CD14-positive monocyte (primary cell): ENCODE results near the gene SYS1. TPM values are rescaled to one million over a fixed set of nuclear protein-coding genes. Genes with fewer than 3 reads are reported as not detected.

Experiments
- DNase-seq, 3 donors: peaks; one replicate each; pipeline ENCODE4 v3.0.0-alpha.2; 2011 to 2022
- H2AFZ ChIP-seq: 2 replicates; pipeline ENCODE4 v1.6.0; 2012; ENCODE audit warnings: mild to moderate bottlenecking, low read depth, low read length, inconsistent platforms; ENCODE audit not compliant: insufficient read depth, poor library complexity, severe bottlenecking
- H3K27ac ChIP-seq, 2 donors: 1 replicate in 1 of 2; 2 replicates in 1 of 2; pipeline ENCODE4 v1.5.1; 2012 to 2013; ENCODE audit warnings: low read length in 2 of 2, control low read depth in 1 of 2, inconsistent platforms in 1 of 2, low read depth in 1 of 2, mild to moderate bottlenecking in 1 of 2
- H3K27me3 ChIP-seq, 2 donors: one replicate each; pipeline versions ENCODE4 v1.6.0 to v1.6.1; 2011 to 2013; ENCODE audit warnings: low read length in 2 of 2; ENCODE audit not compliant: control insufficient read depth in 2 of 2, insufficient read depth in 2 of 2
- H3K36me3 ChIP-seq, 2 donors: replicated peaks in 1 of 2; 1 replicate in 1 of 2; 2 replicates in 1 of 2; pipeline versions ENCODE4 v1.5.1 to v1.6.1; 2012 to 2013; ENCODE audit warnings: low read length in 2 of 2, control low read depth in 1 of 2, inconsistent platforms in 1 of 2, mild to moderate bottlenecking in 1 of 2; ENCODE audit not compliant: insufficient read depth in 2 of 2, control insufficient read depth in 1 of 2
- H3K4me1 ChIP-seq, 2 donors: 1 replicate in 1 of 2; 2 replicates in 1 of 2; pipeline versions ENCODE4 v1.5.1 to v1.6.1; 2012 to 2013; ENCODE audit warnings: low read length in 2 of 2, control low read depth in 1 of 2, inconsistent platforms in 1 of 2, mild to moderate bottlenecking in 1 of 2, moderate library complexity in 1 of 2; ENCODE audit not compliant: insufficient read depth in 2 of 2, control insufficient read depth in 1 of 2
- H3K4me2 ChIP-seq: replicated peaks from 2 replicates; pipeline ENCODE3; 2012; ENCODE audit warnings: low read length, moderate library complexity, mild to moderate bottlenecking; ENCODE audit not compliant: poor library complexity, severe bottlenecking; ENCODE audit errors: extremely low read depth
- H3K4me3 ChIP-seq, 3 experiments: fragments of 200-600 bp in 1 of 3; sonication (generic) in 1 of 3; replicated peaks in 1 of 3; 1 replicate in 2 of 3; 2 replicates in 1 of 3; pipeline ENCODE4 v1.5.1; 2011 to 2013; ENCODE audit warnings: low read length in 3 of 3, mild to moderate bottlenecking in 3 of 3, control low read depth in 2 of 3, low read depth in 2 of 3, inconsistent platforms in 1 of 3, moderate library complexity in 1 of 3
- H3K79me2 ChIP-seq: 2 replicates; pipeline ENCODE4 v1.6.0; 2012; ENCODE audit warnings: mild to moderate bottlenecking, control low read depth, inconsistent platforms, low read length, moderate library complexity; ENCODE audit not compliant: insufficient read depth
- H3K9ac ChIP-seq: 2 replicates; pipeline ENCODE4 v1.6.0; 2017; ENCODE audit warnings: low read length, mild to moderate bottlenecking; ENCODE audit not compliant: insufficient read depth, poor library complexity, severe bottlenecking
- H3K9me3 ChIP-seq, 2 donors: replicated peaks in 1 of 2; 1 replicate in 1 of 2; 2 replicates in 1 of 2; pipeline versions ENCODE4 v1.5.1 to v1.6.1; 2012 to 2013; ENCODE audit warnings: low read length in 2 of 2, control low read depth in 1 of 2; ENCODE audit not compliant: control insufficient read depth in 1 of 2, insufficient read depth in 1 of 2
- H4K20me1 ChIP-seq: 2 replicates; pipeline ENCODE4 v1.6.0; 2012; ENCODE audit warnings: mild to moderate bottlenecking, low read length, control low read depth, moderate library complexity; ENCODE audit not compliant: insufficient read depth
- H3K27ac Mint-ChIP-seq, 7 donors: one replicate each; pipeline ENCODE4 v1.8.0; 2020; ENCODE audit warnings: mild to moderate bottlenecking in 7 of 7, mixed read lengths in 7 of 7, moderate library complexity in 6 of 7, inconsistent platforms in 2 of 7
- H3K27me3 Mint-ChIP-seq, 3 donors: one replicate each; pipeline ENCODE4 v1.8.0; 2021 to 2022; ENCODE audit warnings: low read depth in 3 of 3, mild to moderate bottlenecking in 3 of 3, mixed read lengths in 3 of 3, moderate library complexity in 3 of 3, inconsistent platforms in 1 of 3
- H3K36me3 Mint-ChIP-seq, 2 donors: one replicate each; pipeline ENCODE4 v1.8.0; 2020; ENCODE audit warnings: mixed read lengths in 2 of 2, inconsistent platforms in 1 of 2, mild to moderate bottlenecking in 1 of 2
- H3K4me1 Mint-ChIP-seq: one replicate; pipeline ENCODE4 v1.8.0; 2020; ENCODE audit warnings: mild to moderate bottlenecking, mixed read lengths
- H3K4me3 Mint-ChIP-seq, 2 donors: one replicate each; pipeline ENCODE4 v1.8.0; 2020; ENCODE audit warnings: mild to moderate bottlenecking in 2 of 2, mixed read lengths in 2 of 2, moderate library complexity in 1 of 2
- H3K9me3 Mint-ChIP-seq, 7 donors: one replicate each; pipeline ENCODE4 v1.8.0; 2020 to 2022; ENCODE audit warnings: mixed read lengths in 7 of 7, mild to moderate bottlenecking in 6 of 7, moderate library complexity in 6 of 7, inconsistent platforms in 2 of 7
- WGBS: methylation state at CpG from one replicate; pipeline ENCODE4 v1.1.5; 2013; ENCODE audit warnings: missing lambda C conversion rate; ENCODE audit not compliant: insufficient coverage; 5-methylcytosine and 5-hydroxymethylcytosine counted together
- intact Hi-C, 2 donors: fragments of 100-400 bp; cut with micrococcal nuclease; formaldehyde crosslinking; loops; one replicate each; pipeline versions ENCODE4 v1.15.0 to v1.15.1; 2023
- polyA plus RNA-seq, 3 donors: library from polyadenylated mRNA; depleted of rRNA in 1 of 3; unstranded in 2 of 3; stranded (reverse) in 1 of 3; fragments of 300-500 nt in 2 of 3; fragments of >200 nt in 1 of 3; fragmentation: Illumina TruSeq in 2 of 3; gene quantifications; 1 replicate in 2 of 3; 2 replicates in 1 of 3; pipeline ENCODE4 v1.2.3, GENCODE V29; 2012 to 2021
- TF ChIP-seq, protein P1 (sequence below): fragments of 200-600 bp; IDR thresholded peaks from one replicate; pipeline ENCODE4 v1.8.0; 2022; ENCODE audit warnings: antibody characterized with exemption, mild to moderate bottlenecking

SYS1 gene
- polyA plus RNA-seq, 3 donors = 16.8 to 23.1 (median 22.1) TPM

DNA sequence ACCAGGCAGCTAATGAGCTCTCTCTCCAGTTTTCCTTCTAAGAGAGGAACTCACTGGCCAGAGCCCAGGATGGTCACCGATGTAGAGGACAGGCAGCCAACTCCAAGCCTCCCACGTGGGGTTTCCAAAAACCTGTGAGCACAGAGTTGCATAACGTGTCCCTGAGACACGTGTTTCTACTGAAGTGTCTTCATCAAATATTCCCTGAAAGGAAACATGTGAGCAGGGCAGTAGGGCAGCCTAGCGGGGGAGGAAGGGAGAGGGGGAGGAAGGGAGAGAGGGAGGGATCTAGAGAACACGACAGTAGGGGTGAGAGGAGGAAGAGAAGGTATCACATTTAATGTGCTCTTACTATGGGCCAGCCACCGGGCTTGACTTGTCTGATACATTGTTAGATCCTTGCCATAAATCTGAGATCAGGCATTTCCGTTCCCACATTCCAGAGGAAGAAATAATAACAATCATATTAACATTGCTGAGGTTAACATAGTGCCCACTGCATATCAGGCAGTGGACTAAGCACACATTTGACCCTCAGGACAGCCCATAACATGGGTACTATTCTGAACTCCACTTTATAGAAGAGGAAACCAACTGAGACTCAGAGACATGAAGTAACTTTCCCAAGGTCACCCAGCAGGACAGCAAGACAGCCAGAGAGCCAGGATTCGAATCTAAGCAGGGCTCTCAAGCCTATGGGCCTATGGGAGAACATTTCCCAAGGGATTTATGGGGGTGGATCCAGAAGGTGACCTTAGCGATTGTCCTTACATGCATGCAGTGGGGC lies 4.5 kb upstream of the SYS1 start:
- peaks cover 2% of the 10 kb centered on the region for H3K79me2 ChIP-seq
- peaks cover 39 to 51% of the 10 kb centered on the region in 2 donors for H3K4me1 ChIP-seq
- H3K4me3 ChIP-seq = no peak overlapping the region
- Mint-ChIP-seq H3K36me3 (no peaks in the 10 kb centered on the region), H3K27ac (peak overlapping the region in 3 of 7 donors; percentile 28 to 50 (median 40)), H3K27me3 (peaks cover 0 to 2% (median 0%) of the 10 kb centered on the region in 3 donors), H3K4me1 (peaks cover 46% of the 10 kb centered on the region), H3K4me3 (peak overlapping the region in 1 of 2 donors; percentile 42), H3K9me3 (peaks cover 0 to 3% (median 0%) of the 10 kb centered on the region in 7 donors)
- no peaks in the 10 kb centered on the region for H3K9me3 ChIP-seq
- H3K4me2 ChIP-seq = no peak overlapping the region
- DNase-seq = peak in 2 of 3 donors; percentile 47 to 86
- H3K36me3 ChIP-seq = no peaks in the 10 kb centered on the region
- no peak overlapping the region for H3K27ac ChIP-seq
- peaks cover 2% of the 10 kb centered on the region for H4K20me1 ChIP-seq
- H3K9ac ChIP-seq = no peak overlapping the region
- 33% methylated on average over 5 of the region's 10 CpGs for WGBS
- intact Hi-C loops = no loop called here
- TF ChIP-seq, protein P1, sequence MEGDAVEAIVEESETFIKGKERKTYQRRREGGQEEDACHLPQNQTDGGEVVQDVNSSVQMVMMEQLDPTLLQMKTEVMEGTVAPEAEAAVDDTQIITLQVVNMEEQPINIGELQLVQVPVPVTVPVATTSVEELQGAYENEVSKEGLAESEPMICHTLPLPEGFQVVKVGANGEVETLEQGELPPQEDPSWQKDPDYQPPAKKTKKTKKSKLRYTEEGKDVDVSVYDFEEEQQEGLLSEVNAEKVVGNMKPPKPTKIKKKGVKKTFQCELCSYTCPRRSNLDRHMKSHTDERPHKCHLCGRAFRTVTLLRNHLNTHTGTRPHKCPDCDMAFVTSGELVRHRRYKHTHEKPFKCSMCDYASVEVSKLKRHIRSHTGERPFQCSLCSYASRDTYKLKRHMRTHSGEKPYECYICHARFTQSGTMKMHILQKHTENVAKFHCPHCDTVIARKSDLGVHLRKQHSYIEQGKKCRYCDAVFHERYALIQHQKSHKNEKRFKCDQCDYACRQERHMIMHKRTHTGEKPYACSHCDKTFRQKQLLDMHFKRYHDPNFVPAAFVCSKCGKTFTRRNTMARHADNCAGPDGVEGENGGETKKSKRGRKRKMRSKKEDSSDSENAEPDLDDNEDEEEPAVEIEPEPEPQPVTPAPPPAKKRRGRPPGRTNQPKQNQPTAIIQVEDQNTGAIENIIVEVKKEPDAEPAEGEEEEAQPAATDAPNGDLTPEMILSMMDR = no peak
- H2AFZ ChIP-seq = no peak overlapping the region
- no peaks in the 10 kb centered on the region for H3K27me3 ChIP-seq

- no peak overlapping the region for H2AFZ ChIP-seq
Observed at GRCh38 chr20:45359069-45359405, 3.9 kb upstream of the SYS1 start.

More at GRCh38 chr20:45359069-45359405, 3.9 kb upstream of the SYS1 start:
- H3K79me2 ChIP-seq = peaks cover 8% of the 10 kb centered on the region
- no peak overlapping the region for H3K9ac ChIP-seq
- no peak overlapping the region for H3K4me2 ChIP-seq
- Mint-ChIP-seq H3K27ac (peak overlapping the region in 1 of 7 donors; percentile 24), H3K27me3 (peaks cover 0 to 2% (median 0%) of the 10 kb centered on the region in 3 donors), H3K4me3 (no peak overlapping the region), H3K9me3 (peaks cover 0 to 3% (median 0%) of the 10 kb centered on the region in 7 donors), H3K36me3 (no peaks in the 10 kb centered on the region), H3K4me1 (peaks cover 52% of the 10 kb centered on the region)
- 75% methylated on average over 2 of the region's 7 CpGs for WGBS
- TF ChIP-seq, protein P1 = no peak
- intact Hi-C loops = no loop called here
- no peak overlapping the region for H3K4me3 ChIP-seq
- H3K27ac ChIP-seq = no peak overlapping the region
- H3K4me1 ChIP-seq = peaks cover 44 to 57% of the 10 kb centered on the region in 2 donors
- no peak for DNase-seq
- H3K27me3 ChIP-seq = no peaks in the 10 kb centered on the region
- no peaks in the 10 kb centered on the region for H3K9me3 ChIP-seq
- H3K36me3 ChIP-seq = no peaks in the 10 kb centered on the region
- peaks cover 8% of the 10 kb centered on the region for H4K20me1 ChIP-seq
